ENCODE results near the gene CLEC19A.

DNA sequence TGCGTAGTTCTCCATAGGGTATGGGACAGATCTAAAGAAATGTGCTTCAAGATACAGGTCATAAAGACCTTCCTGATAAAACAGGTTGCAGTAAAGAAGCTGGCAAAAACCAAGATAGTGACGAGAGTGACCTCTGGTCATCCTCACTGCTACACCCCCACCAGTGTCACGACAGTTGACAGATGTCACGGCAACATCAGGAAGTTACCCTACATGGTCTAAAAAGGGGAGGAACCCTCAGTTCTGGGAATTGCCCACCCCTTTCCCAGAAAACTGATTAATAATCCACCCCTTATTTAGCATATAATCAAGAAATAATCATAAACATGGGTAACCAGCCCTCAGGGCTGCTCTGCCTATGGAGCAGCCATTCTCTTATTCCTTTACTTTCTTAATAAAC lies 46.3 kb downstream of the CLEC19A start:
- TF ChIP-seq POLR2A (IDR thresholded peaks at IDR 0.05) (no peak), EP300 (IDR thresholded peaks at IDR 0.05) (no peak)

Measured in ovary (tissue), 1 donor.